Activated CD8-positive, alpha-beta memory T cell treated with anti-CD3 and anti-CD28 coated beads, Interleukin-2, amount 50 U/mL, for 24 hours (primary cell): ENCODE data around the gene ARMH4.
A peak's percentile ranks its signal among the peaks of the same experiment; 100 is the strongest.

Source experiments
- DNase-seq: peaks from one replicate; pipeline ENCODE4 v3.0.0-alpha.2; 2020; ENCODE audit errors: extremely low read depth

The ARMH4 gene

GRCh38 chr14:58152014-58152857 is at the start of gene ARMH4:
ARMH4 (minus strand) TSS chr14:58152213; CDS start chr14:58139358, 12,855 bp downstream.
- DNase-seq, result peak; percentile 24

GRCh38 chr14:58200846-58201245 is 48.8 kb upstream of the ARMH4 start:
- no peak for DNase-seq

GRCh38 chr14:58200480-58200841 is 48.4 kb upstream of the ARMH4 start:
- DNase-seq, result no peak

- peak; percentile 68 for DNase-seq
Measured at GRCh38 chr14:58199726-58200479, 47.9 kb upstream of the ARMH4 start, which contains the start of gene ACTR10. ACTR10 (plus strand) TSS chr14:58200149; CDS start chr14:58200218, 69 bp downstream.

- no peak for DNase-seq
Measured at GRCh38 chr14:58198086-58198485, 46.1 kb upstream of the ARMH4 start.

- DNase-seq, result no peak
Measured at GRCh38 chr14:58196198-58196597, 44.2 kb upstream of the ARMH4 start.

GRCh38 chr14:58193542-58193941 is 41.5 kb upstream of the ARMH4 start:
- no peak for DNase-seq

- DNase-seq, result no peak
Measured at GRCh38 chr14:58191763-58192601, 40.0 kb upstream of the ARMH4 start.

- DNase-seq, result no peak
Measured at GRCh38 chr14:58189176-58189575, 37.2 kb upstream of the ARMH4 start.

- DNase-seq, result no peak
Measured at GRCh38 chr14:58177125-58177524, 25.1 kb upstream of the ARMH4 start.

- DNase-seq, result no peak
Measured at GRCh38 chr14:58171090-58171489, 19.1 kb upstream of the ARMH4 start.

GRCh38 chr14:58167891-58168290 is 15.9 kb upstream of the ARMH4 start:
- DNase-seq, result no peak

GRCh38 chr14:58167057-58167456 is 15.0 kb upstream of the ARMH4 start:
- no peak for DNase-seq

- DNase-seq, result peak; percentile 43
Measured at GRCh38 chr14:58166005-58166983, 14.3 kb upstream of the ARMH4 start.

- DNase-seq, result no peak
Measured at GRCh38 chr14:58160561-58160960, 8.5 kb upstream of the ARMH4 start.

- DNase-seq, result no peak
Measured at GRCh38 chr14:58151133-58152013, 640 bp downstream of the ARMH4 start.

GRCh38 chr14:58150243-58150805 is 1.7 kb downstream of the ARMH4 start:
- no peak for DNase-seq

- DNase-seq, result no peak
Measured at GRCh38 chr14:58149196-58149595, 2.8 kb downstream of the ARMH4 start.

GRCh38 chr14:58146399-58146798 is 5.6 kb downstream of the ARMH4 start:
- no peak for DNase-seq
